ENCODE data around the gene RGS7. TPM values are rescaled to one million over a fixed set of nuclear protein-coding genes. Genes with fewer than 3 reads are reported as not detected.
"Not testable (repeated sequence)": the region's sequence is repeated elsewhere in the genome, so short reads cannot be mapped to it uniquely, and the experiment has no call there.

RGS7 gene
- total RNA-seq, 2 donors from 2014 or later, result not detected

- H3K9me3 Mint-ChIP-seq, result peaks cover 9% of the 10 kb centered on the region
- ATAC-seq (no peak), DNase-seq (ENCODE audit: low spot score) (no peak)
- no peaks in the 10 kb centered on the region for H3K4me1 Mint-ChIP-seq (ENCODE audit: low read depth in 2 of 2)
- no peak overlapping the region for H3K4me3 Mint-ChIP-seq
- no peak overlapping the region for H3K27ac Mint-ChIP-seq
- H3K27me3 Mint-ChIP-seq, result no peaks in the 10 kb centered on the region
- peaks cover 4% of the 10 kb centered on the region for H3K36me3 Mint-ChIP-seq
Observed at GRCh38 chr1:240927821-240928220, 429.2 kb downstream of the RGS7 start.

- DNase-seq (ENCODE audit: low spot score) (no peak), ATAC-seq (no peak)
- Mint-ChIP-seq H3K4me3 (no peak overlapping the region), H3K27ac (no peak overlapping the region), H3K27me3 (no peaks in the 10 kb centered on the region), H3K4me1 (ENCODE audit: low read depth in 2 of 2) (no peaks in the 10 kb centered on the region), H3K9me3 (peaks cover 15% of the 10 kb centered on the region), H3K36me3 (peaks cover 4% of the 10 kb centered on the region)
Observed at GRCh38 chr1:240925273-240925672, 431.7 kb downstream of the RGS7 start.

GRCh38 chr1:240917976-240918375 is 439.0 kb downstream of the RGS7 start:
- Mint-ChIP-seq H3K27me3 (no peaks in the 10 kb centered on the region), H3K9me3 (peaks cover 27% of the 10 kb centered on the region), H3K4me1 (ENCODE audit: low read depth in 2 of 2) (no peaks in the 10 kb centered on the region), H3K36me3 (no peaks in the 10 kb centered on the region), H3K27ac (no peak overlapping the region), H3K4me3 (no peak overlapping the region)
- no peak for DNase-seq (ENCODE audit: low spot score)
- no peak for ATAC-seq

- DNase-seq (ENCODE audit: low spot score), result no peak
- H3K4me3 Mint-ChIP-seq, result no peak overlapping the region
- ATAC-seq, result no peak
- no peaks in the 10 kb centered on the region for H3K4me1 Mint-ChIP-seq (ENCODE audit: low read depth in 2 of 2)
- H3K9me3 Mint-ChIP-seq, result peaks cover 23% of the 10 kb centered on the region
- no peaks in the 10 kb centered on the region for H3K27me3 Mint-ChIP-seq
- no peak overlapping the region for H3K27ac Mint-ChIP-seq
- H3K36me3 Mint-ChIP-seq, result no peaks in the 10 kb centered on the region
Observed at GRCh38 chr1:240914506-240914905, 442.5 kb downstream of the RGS7 start.

GRCh38 chr1:240912821-240913220 is 444.2 kb downstream of the RGS7 start:
- H3K4me1 Mint-ChIP-seq (ENCODE audit: low read depth in 2 of 2), result no peaks in the 10 kb centered on the region
- H3K4me3 Mint-ChIP-seq, result no peak overlapping the region
- H3K27me3 Mint-ChIP-seq, result no peaks in the 10 kb centered on the region
- H3K36me3 Mint-ChIP-seq, result no peaks in the 10 kb centered on the region
- no peak overlapping the region for H3K27ac Mint-ChIP-seq
- no peak for ATAC-seq
- peaks cover 23% of the 10 kb centered on the region for H3K9me3 Mint-ChIP-seq
- DNase-seq (ENCODE audit: low spot score), result no peak

- no peak overlapping the region for H3K27ac Mint-ChIP-seq
- no peak for ATAC-seq
- no peaks in the 10 kb centered on the region for H3K27me3 Mint-ChIP-seq
- no peak overlapping the region for H3K4me3 Mint-ChIP-seq
- peaks cover 14% of the 10 kb centered on the region for H3K9me3 Mint-ChIP-seq
- H3K4me1 Mint-ChIP-seq (ENCODE audit: low read depth in 2 of 2), result no peaks in the 10 kb centered on the region
- DNase-seq (ENCODE audit: low spot score), result no peak
- no peaks in the 10 kb centered on the region for H3K36me3 Mint-ChIP-seq
Observed at GRCh38 chr1:240909701-240910457, 447.1 kb downstream of the RGS7 start.

GRCh38 chr1:240906477-240906876 is 450.5 kb downstream of the RGS7 start:
- Mint-ChIP-seq H3K4me1 (ENCODE audit: low read depth in 2 of 2) (no peaks in the 10 kb centered on the region), H3K36me3 (no peaks in the 10 kb centered on the region), H3K9me3 (peaks cover 24% of the 10 kb centered on the region), H3K27me3 (no peaks in the 10 kb centered on the region), H3K4me3 (no peak overlapping the region), H3K27ac (no peak overlapping the region)
- ATAC-seq (no peak), DNase-seq (ENCODE audit: low spot score) (no peak)

GRCh38 chr1:240905225-240905765 is 451.7 kb downstream of the RGS7 start:
- no peak overlapping the region for H3K4me3 Mint-ChIP-seq
- H3K4me1 Mint-ChIP-seq (ENCODE audit: low read depth in 2 of 2), result no peaks in the 10 kb centered on the region
- no peaks in the 10 kb centered on the region for H3K27me3 Mint-ChIP-seq
- DNase-seq (ENCODE audit: low spot score) (no peak), ATAC-seq (no peak)
- H3K27ac Mint-ChIP-seq, result no peak overlapping the region
- peaks cover 20% of the 10 kb centered on the region for H3K9me3 Mint-ChIP-seq
- H3K36me3 Mint-ChIP-seq, result no peaks in the 10 kb centered on the region

GRCh38 chr1:240895424-240895823 is 461.6 kb downstream of the RGS7 start:
- ATAC-seq; DNase-seq (ENCODE audit: low spot score); H3K27me3 Mint-ChIP-seq; H3K4me3 Mint-ChIP-seq; H3K36me3 Mint-ChIP-seq; H3K4me1 Mint-ChIP-seq (ENCODE audit: low read depth in 2 of 2); H3K27ac Mint-ChIP-seq: not testable (repeated sequence)
- peaks cover 12% of the 10 kb centered on the region for H3K9me3 Mint-ChIP-seq

GRCh38 chr1:240888787-240889048 is 468.3 kb downstream of the RGS7 start:
- H3K36me3 Mint-ChIP-seq, result no peaks in the 10 kb centered on the region
- H3K4me1 Mint-ChIP-seq (ENCODE audit: low read depth in 2 of 2), result no peaks in the 10 kb centered on the region
- no peak for ATAC-seq
- no peak overlapping the region for H3K4me3 Mint-ChIP-seq
- H3K27ac Mint-ChIP-seq, result no peak overlapping the region
- H3K27me3 Mint-ChIP-seq, result no peaks in the 10 kb centered on the region
- H3K9me3 Mint-ChIP-seq, result peaks cover 4% of the 10 kb centered on the region
- no peak for DNase-seq (ENCODE audit: low spot score)

GRCh38 chr1:240888039-240888786 is 468.8 kb downstream of the RGS7 start:
- DNase-seq (ENCODE audit: low spot score), result no peak
- Mint-ChIP-seq H3K36me3 (no peaks in the 10 kb centered on the region), H3K4me3 (no peak overlapping the region), H3K4me1 (ENCODE audit: low read depth in 2 of 2) (no peaks in the 10 kb centered on the region), H3K27ac (no peak overlapping the region), H3K9me3 (peaks cover 4% of the 10 kb centered on the region), H3K27me3 (no peaks in the 10 kb centered on the region)
- no peak for ATAC-seq

- H3K36me3 Mint-ChIP-seq, result no peaks in the 10 kb centered on the region
- H3K4me3 Mint-ChIP-seq, result no peak overlapping the region
- H3K27me3 Mint-ChIP-seq, result no peaks in the 10 kb centered on the region
- peaks cover 8% of the 10 kb centered on the region for H3K9me3 Mint-ChIP-seq
- no peak overlapping the region for H3K27ac Mint-ChIP-seq
- no peak for ATAC-seq
- no peaks in the 10 kb centered on the region for H3K4me1 Mint-ChIP-seq (ENCODE audit: low read depth in 2 of 2)
- DNase-seq (ENCODE audit: low spot score), result no peak
Observed at GRCh38 chr1:240883490-240883889, 473.5 kb downstream of the RGS7 start.

GRCh38 chr1:240882656-240883308 is 474.2 kb downstream of the RGS7 start:
- not testable (repeated sequence) for H3K36me3 Mint-ChIP-seq; H3K4me1 Mint-ChIP-seq (ENCODE audit: low read depth in 2 of 2); H3K9me3 Mint-ChIP-seq; H3K27me3 Mint-ChIP-seq; H3K27ac Mint-ChIP-seq; DNase-seq (ENCODE audit: low spot score); H3K4me3 Mint-ChIP-seq; ATAC-seq

- H3K36me3 Mint-ChIP-seq, result no peaks in the 10 kb centered on the region
- no peak for ATAC-seq
- H3K27me3 Mint-ChIP-seq, result no peaks in the 10 kb centered on the region
- no peaks in the 10 kb centered on the region for H3K4me1 Mint-ChIP-seq (ENCODE audit: low read depth in 2 of 2)
- H3K9me3 Mint-ChIP-seq, result peaks cover 14% of the 10 kb centered on the region
- DNase-seq (ENCODE audit: low spot score), result no peak
- no peak overlapping the region for H3K27ac Mint-ChIP-seq
- no peak overlapping the region for H3K4me3 Mint-ChIP-seq
Observed at GRCh38 chr1:240878631-240879030, 478.4 kb downstream of the RGS7 start.

Data from natural killer cell treated with Interleukin-12 subunit alpha and Interleukin-12 subunit beta and Interleukin-15 and Interleukin-18, amount 100 ng/mL, for 72 hours (primary cell).